H1 (cell line): ENCODE data around the gene UBP1. TPM values are rescaled to one million over a fixed set of nuclear protein-coding genes. Genes with fewer than 3 reads are reported as not detected.

ENCODE experiments used
- CBX5 ChIP-seq: fragments of 300-800, 300-1000 bp; sonication (generic); IDR thresholded peaks from 2 replicates; pipeline ENCODE4 v1.7.1; 2016; ENCODE audit warnings: antibody characterized with exemption, low read length, low read depth
- CHD1 ChIP-seq: IDR thresholded peaks from 2 replicates; pipeline ENCODE4 v1.6.1; 2012; ENCODE audit warnings: low read depth, low read length, improper control_type of control experiment
- CHD2 ChIP-seq: IDR thresholded peaks from 2 replicates; pipeline ENCODE4 v1.6.1; 2012; ENCODE audit warnings: low read length, improper control_type of control experiment
- CTBP2 ChIP-seq: IDR thresholded peaks from 2 replicates; pipeline ENCODE4 v1.7.0; 2011; ENCODE audit warnings: borderline replicate concordance, mild to moderate bottlenecking, moderate library complexity, mixed read lengths, low read length; ENCODE audit not compliant: insufficient read depth, insufficient read length
- GTF2F1 ChIP-seq: IDR thresholded peaks from 2 replicates; pipeline ENCODE4 v1.6.1; 2012; ENCODE audit warnings: low read depth, low read length, improper control_type of control experiment, borderline replicate concordance
- HDAC6 ChIP-seq: IDR thresholded peaks from one replicate; pipeline ENCODE4 v1.7.1; 2012; ENCODE audit warnings: low read depth, mild to moderate bottlenecking, inconsistent platforms, low read length, moderate library complexity
- POLR2AphosphoS5 ChIP-seq: IDR thresholded peaks from 2 replicates; pipeline ENCODE4 v1.6.1; 2011; ENCODE audit warnings: low read depth, low read length
- RXRA ChIP-seq: IDR thresholded peaks from 2 replicates; pipeline ENCODE4 v1.6.1; 2011; ENCODE audit warnings: low read depth, mild to moderate bottlenecking, low read length, moderate library complexity; ENCODE audit not compliant: insufficient read depth
- ZNF274 ChIP-seq: IDR thresholded peaks from 2 replicates; pipeline ENCODE4 v1.7.0; 2012; ENCODE audit warnings: low read length, borderline replicate concordance; ENCODE audit errors: extremely low read depth
- polyA plus RNA-seq, 7 experiments: library from polyadenylated mRNA; depleted of rRNA in 3 of 7; stranded (reverse) in 5 of 7; unstranded in 2 of 7; fragments of >200 nt in 5 of 7; fragments of 200-250 nt in 2 of 7; gene quantifications; 1 replicate in 5 of 7; 2 replicates in 1 of 7; 4 replicates in 1 of 7; pipeline versions ENCODE4 v1.2.1 to v1.2.3, GENCODE V29; 2011 to 2013; ENCODE audit warnings: missing spikeins in 2 of 7, mixed read lengths in 2 of 7
- total RNA-seq: library from RNA; stranded (reverse); fragmentation: NEBNext Ultra II Directional; extraction: Animal tissue kit (Norgen Biotek cat#: 25700); gene quantifications from 2 replicates; pipeline ENCODE4 v1.2.1, GENCODE V29; 2021
- TF ChIP-seq, protein P1 (sequence below): fragments of 300-600 bp; sonication (generic); IDR thresholded peaks from 2 replicates; pipeline ENCODE4 v1.7.1; 2012; ENCODE audit warnings: low read length, moderate library complexity, mild to moderate bottlenecking, inconsistent platforms; ENCODE audit not compliant: insufficient replicate concordance

UBP1 gene
- total and polyA plus RNA-seq, 2 of the 8 experiments (the other 6 are each of a cell fraction or from before 2014, with no cell fraction given): 47.3 to 71.9 TPM

DNA sequence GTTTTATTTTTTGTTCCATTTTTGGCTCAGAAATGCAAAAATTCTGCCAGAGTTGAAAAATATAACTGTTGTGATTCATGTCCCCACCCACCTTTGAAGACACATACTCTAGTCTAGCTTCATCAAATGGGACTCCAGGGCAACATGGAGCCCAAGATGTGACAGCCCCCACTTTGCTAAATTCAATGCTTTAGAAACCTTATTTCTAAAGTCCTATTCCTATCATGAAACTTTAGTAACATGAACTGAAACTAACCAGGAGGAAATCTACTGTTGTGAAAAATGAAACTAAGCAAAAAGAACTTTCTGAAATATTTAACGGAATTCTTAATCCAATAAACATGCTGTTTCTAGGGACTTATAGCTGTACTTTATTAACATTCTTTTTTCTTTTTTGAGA is 20.3 kb downstream of the UBP1 start (continued):
- TF ChIP-seq, protein P1, sequence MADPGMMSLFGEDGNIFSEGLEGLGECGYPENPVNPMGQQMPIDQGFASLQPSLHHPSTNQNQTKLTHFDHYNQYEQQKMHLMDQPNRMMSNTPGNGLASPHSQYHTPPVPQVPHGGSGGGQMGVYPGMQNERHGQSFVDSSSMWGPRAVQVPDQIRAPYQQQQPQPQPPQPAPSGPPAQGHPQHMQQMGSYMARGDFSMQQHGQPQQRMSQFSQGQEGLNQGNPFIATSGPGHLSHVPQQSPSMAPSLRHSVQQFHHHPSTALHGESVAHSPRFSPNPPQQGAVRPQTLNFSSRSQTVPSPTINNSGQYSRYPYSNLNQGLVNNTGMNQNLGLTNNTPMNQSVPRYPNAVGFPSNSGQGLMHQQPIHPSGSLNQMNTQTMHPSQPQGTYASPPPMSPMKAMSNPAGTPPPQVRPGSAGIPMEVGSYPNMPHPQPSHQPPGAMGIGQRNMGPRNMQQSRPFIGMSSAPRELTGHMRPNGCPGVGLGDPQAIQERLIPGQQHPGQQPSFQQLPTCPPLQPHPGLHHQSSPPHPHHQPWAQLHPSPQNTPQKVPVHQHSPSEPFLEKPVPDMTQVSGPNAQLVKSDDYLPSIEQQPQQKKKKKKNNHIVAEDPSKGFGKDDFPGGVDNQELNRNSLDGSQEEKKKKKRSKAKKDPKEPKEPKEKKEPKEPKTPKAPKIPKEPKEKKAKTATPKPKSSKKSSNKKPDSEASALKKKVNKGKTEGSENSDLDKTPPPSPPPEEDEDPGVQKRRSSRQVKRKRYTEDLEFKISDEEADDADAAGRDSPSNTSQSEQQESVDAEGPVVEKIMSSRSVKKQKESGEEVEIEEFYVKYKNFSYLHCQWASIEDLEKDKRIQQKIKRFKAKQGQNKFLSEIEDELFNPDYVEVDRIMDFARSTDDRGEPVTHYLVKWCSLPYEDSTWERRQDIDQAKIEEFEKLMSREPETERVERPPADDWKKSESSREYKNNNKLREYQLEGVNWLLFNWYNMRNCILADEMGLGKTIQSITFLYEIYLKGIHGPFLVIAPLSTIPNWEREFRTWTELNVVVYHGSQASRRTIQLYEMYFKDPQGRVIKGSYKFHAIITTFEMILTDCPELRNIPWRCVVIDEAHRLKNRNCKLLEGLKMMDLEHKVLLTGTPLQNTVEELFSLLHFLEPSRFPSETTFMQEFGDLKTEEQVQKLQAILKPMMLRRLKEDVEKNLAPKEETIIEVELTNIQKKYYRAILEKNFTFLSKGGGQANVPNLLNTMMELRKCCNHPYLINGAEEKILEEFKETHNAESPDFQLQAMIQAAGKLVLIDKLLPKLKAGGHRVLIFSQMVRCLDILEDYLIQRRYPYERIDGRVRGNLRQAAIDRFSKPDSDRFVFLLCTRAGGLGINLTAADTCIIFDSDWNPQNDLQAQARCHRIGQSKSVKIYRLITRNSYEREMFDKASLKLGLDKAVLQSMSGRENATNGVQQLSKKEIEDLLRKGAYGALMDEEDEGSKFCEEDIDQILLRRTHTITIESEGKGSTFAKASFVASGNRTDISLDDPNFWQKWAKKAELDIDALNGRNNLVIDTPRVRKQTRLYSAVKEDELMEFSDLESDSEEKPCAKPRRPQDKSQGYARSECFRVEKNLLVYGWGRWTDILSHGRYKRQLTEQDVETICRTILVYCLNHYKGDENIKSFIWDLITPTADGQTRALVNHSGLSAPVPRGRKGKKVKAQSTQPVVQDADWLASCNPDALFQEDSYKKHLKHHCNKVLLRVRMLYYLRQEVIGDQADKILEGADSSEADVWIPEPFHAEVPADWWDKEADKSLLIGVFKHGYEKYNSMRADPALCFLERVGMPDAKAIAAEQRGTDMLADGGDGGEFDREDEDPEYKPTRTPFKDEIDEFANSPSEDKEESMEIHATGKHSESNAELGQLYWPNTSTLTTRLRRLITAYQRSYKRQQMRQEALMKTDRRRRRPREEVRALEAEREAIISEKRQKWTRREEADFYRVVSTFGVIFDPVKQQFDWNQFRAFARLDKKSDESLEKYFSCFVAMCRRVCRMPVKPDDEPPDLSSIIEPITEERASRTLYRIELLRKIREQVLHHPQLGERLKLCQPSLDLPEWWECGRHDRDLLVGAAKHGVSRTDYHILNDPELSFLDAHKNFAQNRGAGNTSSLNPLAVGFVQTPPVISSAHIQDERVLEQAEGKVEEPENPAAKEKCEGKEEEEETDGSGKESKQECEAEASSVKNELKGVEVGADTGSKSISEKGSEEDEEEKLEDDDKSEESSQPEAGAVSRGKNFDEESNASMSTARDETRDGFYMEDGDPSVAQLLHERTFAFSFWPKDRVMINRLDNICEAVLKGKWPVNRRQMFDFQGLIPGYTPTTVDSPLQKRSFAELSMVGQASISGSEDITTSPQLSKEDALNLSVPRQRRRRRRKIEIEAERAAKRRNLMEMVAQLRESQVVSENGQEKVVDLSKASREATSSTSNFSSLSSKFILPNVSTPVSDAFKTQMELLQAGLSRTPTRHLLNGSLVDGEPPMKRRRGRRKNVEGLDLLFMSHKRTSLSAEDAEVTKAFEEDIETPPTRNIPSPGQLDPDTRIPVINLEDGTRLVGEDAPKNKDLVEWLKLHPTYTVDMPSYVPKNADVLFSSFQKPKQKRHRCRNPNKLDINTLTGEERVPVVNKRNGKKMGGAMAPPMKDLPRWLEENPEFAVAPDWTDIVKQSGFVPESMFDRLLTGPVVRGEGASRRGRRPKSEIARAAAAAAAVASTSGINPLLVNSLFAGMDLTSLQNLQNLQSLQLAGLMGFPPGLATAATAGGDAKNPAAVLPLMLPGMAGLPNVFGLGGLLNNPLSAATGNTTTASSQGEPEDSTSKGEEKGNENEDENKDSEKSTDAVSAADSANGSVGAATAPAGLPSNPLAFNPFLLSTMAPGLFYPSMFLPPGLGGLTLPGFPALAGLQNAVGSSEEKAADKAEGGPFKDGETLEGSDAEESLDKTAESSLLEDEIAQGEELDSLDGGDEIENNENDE: no peak
- no peak for TF ChIP-seq ZNF274
- TF ChIP-seq GTF2F1: no peak
- TF ChIP-seq POLR2AphosphoS5: no peak
- no peak for TF ChIP-seq CBX5
- no peak for TF ChIP-seq CHD1
- no peak for TF ChIP-seq RXRA
- TF ChIP-seq CTBP2: no peak
- no peak for TF ChIP-seq CHD2
- TF ChIP-seq HDAC6: no peak
